ENCODE data around the gene FSIP1.

Gene FSIP1

DNA sequence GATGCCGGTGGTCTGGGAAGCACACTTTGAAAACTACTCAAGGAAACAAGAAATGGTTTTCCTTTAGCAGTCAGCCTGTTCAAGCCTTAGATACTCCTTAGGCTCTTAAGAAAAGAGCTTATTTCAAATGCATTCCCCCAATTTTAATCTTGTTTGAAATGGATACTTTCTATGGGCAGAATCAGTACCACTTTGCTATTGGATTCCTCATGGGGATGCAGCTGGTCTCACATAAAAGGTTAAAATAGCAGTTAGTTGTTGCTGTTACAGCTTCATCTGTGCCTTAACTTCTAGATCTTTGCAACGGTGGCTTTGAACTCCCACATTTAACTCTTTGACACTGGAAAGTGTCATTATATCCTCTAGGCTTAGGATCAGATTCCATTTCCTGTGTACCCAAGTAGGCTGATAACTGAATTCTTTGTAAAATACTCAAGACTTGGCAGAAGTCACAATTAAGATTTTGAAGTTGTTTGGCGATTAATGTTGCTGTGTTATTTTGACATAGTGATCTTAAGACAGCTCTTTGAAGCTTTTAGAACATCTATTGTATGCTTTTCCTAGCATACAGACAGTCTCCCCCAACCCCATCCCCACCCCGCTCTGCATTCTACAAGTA lies 199.6 kb downstream of the FSIP1 start:
- DNase-seq: no peak

DNA sequence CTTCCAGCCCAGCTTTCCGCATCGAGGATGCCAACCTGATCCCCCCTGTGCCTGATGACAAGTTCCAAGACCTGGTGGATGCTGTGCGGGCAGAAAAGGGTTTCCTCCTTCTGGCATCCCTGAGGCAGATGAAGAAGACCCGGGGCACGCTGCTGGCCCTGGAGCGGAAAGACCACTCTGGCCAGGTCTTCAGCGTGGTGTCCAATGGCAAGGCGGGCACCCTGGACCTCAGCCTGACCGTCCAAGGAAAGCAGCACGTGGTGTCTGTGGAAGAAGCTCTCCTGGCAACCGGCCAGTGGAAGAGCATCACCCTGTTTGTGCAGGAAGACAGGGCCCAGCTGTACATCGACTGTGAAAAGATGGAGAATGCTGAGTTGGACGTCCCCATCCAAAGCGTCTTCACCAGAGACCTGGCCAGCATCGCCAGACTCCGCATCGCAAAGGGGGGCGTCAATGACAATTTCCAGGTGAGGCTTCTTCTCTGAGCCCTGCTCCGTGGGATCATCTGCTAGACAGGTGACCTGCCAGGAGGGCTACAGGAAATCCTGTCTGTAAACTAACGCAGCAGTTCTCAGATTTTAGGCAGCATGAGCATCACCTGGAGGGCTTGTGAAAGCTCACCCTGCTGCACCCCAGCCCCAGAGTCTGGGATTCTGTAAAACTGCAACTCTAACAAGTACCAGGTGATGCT lies 200.2 kb downstream of the FSIP1 start:
- in situ Hi-C loops (cut with MboI; ENCODE audit: low pct_unique_long_range_greater_than_20kb, low sequenced_read_pairs): loop anchor here (25.0 kb wide), 1 partner anchor 270 kb away; no protein-coding TSS in a partner anchor
- DNase-seq: no peak

More for the DNA sequence above, 199.6 kb downstream of the FSIP1 start:
- in situ Hi-C loops (cut with MboI; ENCODE audit: low pct_unique_long_range_greater_than_20kb, low sequenced_read_pairs): loop anchor here (25.0 kb wide), 1 partner anchor 271 kb away; no protein-coding TSS in a partner anchor

DNA sequence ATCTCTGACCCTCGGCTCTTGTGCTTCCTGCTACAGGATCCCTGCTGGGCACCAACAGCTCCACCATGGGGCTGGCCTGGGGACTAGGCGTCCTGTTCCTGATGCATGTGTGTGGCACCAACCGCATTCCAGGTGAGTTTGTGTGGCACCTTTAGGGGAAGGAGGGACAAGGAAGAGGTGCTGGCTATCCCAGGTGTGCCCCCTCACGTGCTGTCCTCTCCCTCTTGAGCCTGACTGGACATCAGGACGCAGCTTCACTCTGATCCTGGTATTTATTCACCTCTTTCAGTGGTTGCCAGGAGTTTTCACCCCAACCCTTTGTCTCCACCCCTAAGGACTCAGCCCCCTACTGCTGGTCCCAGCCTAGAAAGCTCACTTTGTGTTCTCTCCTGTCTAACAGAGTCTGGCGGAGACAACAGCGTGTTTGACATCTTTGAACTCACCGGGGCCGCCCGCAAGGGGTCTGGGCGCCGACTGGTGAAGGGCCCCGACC lies 200.8 kb downstream of the FSIP1 start:
- no peak for DNase-seq
- in situ Hi-C loops (cut with MboI; ENCODE audit: low pct_unique_long_range_greater_than_20kb, low sequenced_read_pairs): loop anchor here (25.0 kb wide), 1 partner anchor 270 kb away; no protein-coding TSS in a partner anchor

DNA sequence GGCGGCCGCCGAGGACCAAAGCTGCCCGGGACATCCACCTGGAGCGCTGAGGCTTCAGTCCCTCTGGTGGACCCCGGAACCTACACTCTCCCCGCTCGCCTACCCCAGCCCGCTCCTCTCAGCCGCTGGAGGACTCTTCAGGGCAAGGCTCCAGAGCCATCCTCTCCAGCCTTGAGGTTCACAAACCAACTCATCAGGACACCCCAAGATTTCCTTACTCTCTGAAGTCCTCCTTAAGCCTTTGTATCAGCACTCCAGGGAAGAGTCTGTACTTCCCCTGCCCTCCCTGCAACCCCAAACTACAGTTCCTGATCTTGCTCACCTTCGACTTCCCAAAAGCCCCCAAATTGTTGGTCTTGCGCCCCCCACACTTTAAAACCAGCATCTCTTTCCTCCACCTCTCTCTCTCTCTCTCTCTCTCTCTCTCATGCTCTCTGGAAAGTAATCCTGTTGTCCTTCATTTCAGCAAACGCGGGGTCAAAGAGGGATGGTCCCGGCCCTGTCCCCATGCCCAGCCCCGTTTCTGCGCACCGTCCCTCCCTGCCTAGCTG lies 201.3 kb downstream of the FSIP1 start:
- DNase-seq: no peak

DNA sequence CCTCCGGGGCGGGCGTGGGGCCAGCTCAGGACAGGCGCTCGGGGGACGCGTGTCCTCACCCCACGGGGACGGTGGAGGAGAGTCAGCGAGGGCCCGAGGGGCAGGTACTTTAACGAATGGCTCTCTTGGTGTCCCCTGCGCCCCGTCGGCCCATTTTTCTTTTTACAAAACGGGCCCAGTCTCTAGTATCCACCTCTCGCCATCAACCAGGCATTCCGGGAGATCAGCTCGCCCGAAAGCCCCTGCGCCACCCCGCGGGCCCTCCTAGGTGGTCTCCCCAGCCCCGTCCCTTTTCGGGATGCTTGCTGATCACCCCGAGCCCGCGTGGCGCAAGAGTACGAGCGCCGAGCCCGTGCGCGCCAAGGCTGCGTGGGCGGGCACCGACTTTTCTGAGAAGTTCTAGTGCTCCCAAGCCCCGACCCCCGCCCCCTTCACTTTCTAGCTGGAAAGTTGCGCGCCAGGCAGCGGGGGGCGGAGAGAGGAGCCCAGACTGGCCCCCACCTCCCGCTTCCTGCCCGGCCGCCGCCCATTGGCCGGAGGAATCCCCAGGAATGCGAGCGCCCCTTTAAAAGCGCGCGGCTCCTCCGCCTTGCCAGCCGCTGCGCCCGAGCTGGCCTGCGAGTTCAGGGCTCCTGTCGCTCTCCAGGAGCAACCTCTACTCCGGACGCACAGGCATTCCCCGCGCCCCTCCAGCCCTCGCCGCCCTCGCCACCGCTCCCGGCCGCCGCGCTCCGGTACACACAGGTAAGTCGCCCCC lies 202.0 kb downstream of the FSIP1 start, which contains the start of gene THBS1:
TSS of gene THBS1 (plus strand) at position 595 of the 757 bp plus-strand sequence. CDS start 779 bp downstream, outside the sequence.
- in situ Hi-C loops (cut with MboI; ENCODE audit: low pct_unique_long_range_greater_than_20kb, low sequenced_read_pairs): loop anchor here (25.0 kb wide), 1 partner anchor 268 kb away; no protein-coding TSS in a partner anchor
- no peak for DNase-seq

More for the DNA sequence above, 201.3 kb downstream of the FSIP1 start:
- in situ Hi-C loops (cut with MboI; ENCODE audit: low pct_unique_long_range_greater_than_20kb, low sequenced_read_pairs): loop anchor here (25.0 kb wide), 1 partner anchor 269 kb away; no protein-coding TSS in a partner anchor

DNA sequence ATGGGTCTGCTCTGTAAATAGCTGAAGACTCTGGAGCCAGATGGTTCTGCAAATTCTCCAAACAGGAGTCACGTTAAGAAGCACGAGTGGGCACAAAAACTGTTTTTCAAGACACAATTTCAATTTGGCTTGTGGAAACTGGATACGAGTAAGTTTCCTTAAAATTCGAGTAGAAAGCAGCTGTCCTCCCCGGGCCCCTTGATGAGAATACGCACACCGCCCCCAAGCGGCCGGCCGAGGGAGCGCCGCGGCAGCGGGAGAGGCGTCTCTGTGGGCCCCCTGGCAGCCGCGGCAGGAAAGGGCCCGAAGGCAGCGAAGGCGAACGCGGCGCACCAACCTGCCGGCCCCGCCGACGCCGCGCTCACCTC lies 202.5 kb downstream of the FSIP1 start:
- DNase-seq: peak; percentile 92
- in situ Hi-C loops (cut with MboI; ENCODE audit: low pct_unique_long_range_greater_than_20kb, low sequenced_read_pairs): loop anchor here (25.0 kb wide), 1 partner anchor 268 kb away; no protein-coding TSS in a partner anchor

DNA sequence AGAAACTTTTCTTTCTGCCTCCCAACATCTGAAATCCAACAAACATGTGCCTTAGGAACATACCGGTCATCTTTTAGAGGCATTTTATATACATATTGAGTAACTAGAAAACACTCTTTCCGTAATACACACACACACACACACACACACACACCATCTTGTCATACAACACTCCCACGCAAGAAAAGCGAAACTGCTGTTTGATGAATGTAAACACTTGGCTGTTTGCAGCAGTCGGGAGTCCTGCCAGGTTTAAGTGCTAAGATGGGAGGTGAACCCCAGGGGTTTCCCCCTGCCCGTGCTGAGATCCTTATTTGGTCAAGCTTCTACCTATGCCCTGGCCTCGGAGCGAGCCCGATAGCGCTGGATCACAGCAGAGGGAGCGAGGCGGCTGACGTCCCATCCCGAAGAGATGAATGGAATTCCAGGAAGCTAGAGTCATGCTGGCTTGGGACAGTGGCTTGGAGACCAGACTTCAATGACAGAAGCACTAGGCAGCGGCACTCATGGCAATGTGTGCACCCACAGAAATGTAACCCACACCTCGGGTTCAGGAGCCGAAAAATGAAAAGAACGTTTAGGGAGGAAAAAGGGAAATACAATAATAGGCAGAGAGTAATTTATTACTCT lies 203.0 kb downstream of the FSIP1 start:
- no peak for DNase-seq
- in situ Hi-C loops (cut with MboI; ENCODE audit: low pct_unique_long_range_greater_than_20kb, low sequenced_read_pairs): loop anchor here (25.0 kb wide), 1 partner anchor 267 kb away; no protein-coding TSS in a partner anchor

DNA sequence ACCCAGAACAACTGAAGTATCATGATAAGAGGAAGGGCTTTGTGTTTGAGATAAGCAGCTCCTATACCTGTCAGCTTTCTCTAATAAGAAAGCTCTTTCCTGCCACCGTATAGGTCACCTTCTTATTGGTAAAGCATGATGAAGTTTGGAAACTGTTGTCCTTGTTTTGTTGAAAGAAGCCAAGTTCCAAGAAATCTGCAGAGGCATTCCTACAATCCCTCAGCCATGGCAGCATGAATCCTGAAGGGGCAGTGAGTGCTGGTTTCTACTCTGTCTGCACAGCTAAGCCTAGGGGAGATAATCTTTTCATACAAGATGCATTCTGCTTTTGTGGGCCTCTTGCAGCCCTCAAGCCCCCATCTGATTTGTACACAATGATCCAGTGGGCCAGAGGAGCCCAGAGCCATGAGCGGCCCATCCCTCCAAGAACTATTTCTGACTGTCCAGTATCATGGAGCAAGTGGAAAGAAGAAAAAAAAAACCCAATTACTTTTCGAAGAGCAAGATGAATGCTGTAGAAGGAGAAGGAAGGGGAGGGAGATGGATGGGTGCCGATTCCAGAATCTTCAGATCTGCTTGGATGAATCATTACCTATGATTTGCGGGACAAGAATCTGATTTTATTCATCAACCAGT lies 203.7 kb downstream of the FSIP1 start:
- in situ Hi-C loops (cut with MboI; ENCODE audit: low pct_unique_long_range_greater_than_20kb, low sequenced_read_pairs): loop anchor here (25.0 kb wide), 1 partner anchor 267 kb away; no protein-coding TSS in a partner anchor
- no peak for DNase-seq

DNA sequence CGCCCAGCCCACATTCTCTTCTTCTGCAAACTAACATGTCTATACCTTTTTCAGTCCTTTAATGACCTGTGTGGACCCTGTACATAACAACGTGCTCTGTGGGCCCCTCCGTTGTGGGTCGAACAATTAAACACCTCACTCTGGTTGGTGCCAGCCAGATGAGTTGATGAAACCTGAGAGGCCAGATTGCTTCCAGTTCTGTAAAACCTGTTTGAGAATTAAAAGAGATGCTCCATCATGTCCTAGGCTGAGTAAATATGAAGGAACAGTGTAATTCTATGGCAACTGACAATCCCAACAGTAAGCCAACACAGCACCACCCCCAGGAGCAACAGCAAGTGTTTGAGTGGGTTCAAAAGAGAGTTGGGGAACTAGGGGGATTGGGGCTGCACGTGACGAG lies 207.5 kb downstream of the FSIP1 start:
- in situ Hi-C loops (cut with MboI; ENCODE audit: low pct_unique_long_range_greater_than_20kb, low sequenced_read_pairs): loop anchor here (25.0 kb wide), 1 partner anchor 263 kb away; no protein-coding TSS in a partner anchor
- no peak for DNase-seq

DNA sequence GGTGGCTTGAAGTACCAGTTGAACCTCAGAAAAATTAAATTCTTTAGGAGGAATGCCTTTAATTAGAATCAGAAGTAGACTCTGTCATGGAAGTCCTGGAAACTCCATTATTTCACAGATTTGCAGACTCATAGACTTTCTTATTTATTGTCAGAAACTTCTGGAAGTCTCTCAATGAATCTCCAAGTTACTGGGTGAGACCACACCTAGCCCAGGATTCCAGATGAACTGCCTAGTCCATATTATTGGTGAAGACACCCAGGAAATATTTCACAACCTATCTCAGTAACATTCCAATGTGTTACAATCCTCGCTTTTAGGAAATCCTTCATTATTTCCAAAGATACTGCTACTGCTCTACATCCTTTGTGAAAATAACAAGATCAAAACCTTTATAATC lies 208.2 kb downstream of the FSIP1 start:
- DNase-seq: no peak
- in situ Hi-C loops (cut with MboI; ENCODE audit: low pct_unique_long_range_greater_than_20kb, low sequenced_read_pairs): no loop called here

DNA sequence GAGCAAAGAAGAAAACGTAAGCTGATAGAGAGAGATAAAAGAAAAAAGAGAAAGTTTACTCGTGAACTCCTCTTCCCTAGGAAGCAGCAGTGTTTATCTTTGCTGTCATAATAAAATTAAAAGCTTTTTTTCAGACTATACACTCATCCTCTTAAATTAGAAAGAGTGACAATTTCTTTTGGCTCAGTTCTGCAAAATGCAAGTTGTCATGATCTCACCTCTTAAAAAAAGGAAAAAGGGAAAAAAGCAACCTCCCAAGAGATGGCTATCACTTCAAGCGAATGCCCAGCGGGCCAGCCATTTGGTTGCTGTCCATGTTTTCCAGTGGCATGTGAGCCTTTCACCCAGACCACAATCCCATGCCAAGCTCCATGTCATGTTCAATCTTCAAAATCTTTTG lies 208.8 kb downstream of the FSIP1 start:
- in situ Hi-C loops (cut with MboI; ENCODE audit: low pct_unique_long_range_greater_than_20kb, low sequenced_read_pairs): no loop called here
- no peak for DNase-seq

DNA sequence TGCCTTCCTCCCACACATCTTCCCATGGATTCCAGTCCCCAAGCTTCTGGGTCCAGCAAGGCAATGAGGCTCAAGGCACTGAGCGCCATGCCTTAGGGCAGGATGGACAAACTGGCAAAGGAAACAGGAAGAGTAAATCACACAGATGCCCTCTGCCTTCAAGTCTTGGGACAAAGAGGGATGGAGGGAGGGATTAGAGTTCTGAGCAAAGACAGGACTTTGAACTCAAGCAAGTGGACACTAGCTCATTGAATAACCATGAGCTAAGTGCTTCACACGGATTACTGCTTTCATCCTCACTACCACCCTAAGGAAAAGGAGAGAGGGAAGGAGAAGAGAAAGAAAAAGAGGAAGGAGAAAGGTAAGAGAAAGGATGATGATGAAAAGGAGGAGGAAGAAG lies 209.4 kb downstream of the FSIP1 start:
- in situ Hi-C loops (cut with MboI; ENCODE audit: low pct_unique_long_range_greater_than_20kb, low sequenced_read_pairs): no loop called here
- DNase-seq: no peak

DNA sequence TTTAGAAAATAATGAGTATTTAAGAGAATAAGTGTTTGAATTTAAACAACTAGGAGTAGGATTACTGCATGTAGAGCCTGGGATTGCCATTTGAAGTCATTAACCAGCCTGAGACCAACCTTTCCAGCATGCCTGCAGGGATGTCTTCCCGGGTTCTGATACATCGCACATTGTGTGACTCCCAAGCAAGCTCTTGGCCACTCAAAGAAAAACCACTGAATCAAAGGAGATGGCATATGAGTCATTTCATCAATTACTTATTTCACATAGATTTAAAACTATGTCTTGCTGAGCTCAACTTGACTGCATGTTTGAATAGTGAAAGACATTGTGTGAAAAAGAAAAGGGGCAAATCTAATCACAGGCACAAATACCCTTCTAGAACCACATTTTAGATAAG lies 216.8 kb downstream of the FSIP1 start:
- in situ Hi-C loops (cut with MboI; ENCODE audit: low pct_unique_long_range_greater_than_20kb, low sequenced_read_pairs): no loop called here
- DNase-seq: no peak

DNA sequence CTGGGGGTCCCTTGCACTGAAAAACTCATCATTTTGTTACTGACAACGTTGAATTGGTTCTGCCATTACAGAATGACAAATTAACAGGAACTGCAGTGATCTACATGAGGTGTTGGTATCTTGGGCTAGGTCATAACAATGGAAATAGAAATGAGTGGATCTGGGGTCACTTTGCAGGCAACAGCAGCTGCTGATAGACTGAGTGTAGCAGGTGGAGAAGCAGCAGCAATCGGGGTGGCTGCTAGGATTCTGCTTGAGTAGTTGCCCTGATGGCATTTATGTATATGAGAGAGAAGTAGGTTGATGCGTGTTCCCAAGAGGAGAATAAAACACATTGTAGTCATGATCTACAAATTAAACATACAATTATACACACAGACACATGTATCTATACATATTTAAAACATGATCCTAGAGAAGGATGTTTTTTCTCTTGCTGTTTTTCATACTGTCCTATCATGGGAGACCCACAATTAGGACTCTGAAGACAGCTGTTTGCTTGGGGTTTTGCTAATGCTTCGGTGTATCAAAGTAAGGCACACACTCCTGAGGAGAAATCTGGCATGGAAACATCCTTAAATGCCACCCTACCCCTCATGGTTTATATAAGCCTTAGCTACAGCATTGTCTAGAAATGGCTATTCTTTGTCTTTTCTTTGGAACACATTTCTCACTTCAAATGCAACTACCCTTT lies 217.5 kb downstream of the FSIP1 start:
- no peak for DNase-seq
- in situ Hi-C loops (cut with MboI; ENCODE audit: low pct_unique_long_range_greater_than_20kb, low sequenced_read_pairs): no loop called here

DNA sequence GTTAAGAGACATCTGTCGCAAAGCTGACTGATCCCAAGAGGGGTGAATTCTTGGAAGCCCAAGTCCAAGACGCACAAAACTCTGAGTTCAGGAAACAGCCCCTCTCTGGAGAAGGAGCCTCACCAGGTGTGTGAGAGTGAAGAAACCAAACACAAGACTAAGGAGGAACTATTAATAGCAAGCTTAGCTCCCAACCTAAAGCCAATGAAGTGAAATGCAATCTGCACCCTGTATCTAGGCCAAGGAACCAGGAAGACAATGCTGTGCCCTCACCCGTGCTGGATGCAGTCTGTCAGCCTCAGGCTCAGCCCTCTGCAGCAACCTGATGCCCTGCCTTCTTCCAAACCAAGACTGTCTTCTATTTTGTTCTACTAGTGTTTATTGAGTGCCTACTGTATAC lies 224.2 kb downstream of the FSIP1 start:
- in situ Hi-C loops (cut with MboI; ENCODE audit: low pct_unique_long_range_greater_than_20kb, low sequenced_read_pairs): no loop called here
- DNase-seq: no peak

DNA sequence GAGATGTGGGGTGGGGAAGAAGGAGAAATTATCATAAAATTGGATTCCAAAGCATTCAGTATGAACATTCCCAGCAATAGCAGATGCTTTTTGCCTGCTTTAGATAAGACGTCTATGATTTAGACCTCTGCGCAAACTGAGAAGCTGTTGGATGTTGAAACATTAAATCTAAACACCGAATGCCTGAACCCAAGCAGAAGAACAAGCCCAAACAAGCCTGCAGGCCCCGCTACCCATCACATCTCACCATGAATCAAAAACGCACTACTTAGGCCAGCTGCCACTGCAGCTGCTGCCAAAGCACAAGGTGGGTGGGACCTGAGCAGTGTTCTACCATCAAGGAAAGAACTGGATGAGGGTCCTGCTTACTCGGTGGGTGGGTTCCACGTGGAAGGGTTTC lies 226.2 kb downstream of the FSIP1 start:
- no peak for DNase-seq
- in situ Hi-C loops (cut with MboI; ENCODE audit: low pct_unique_long_range_greater_than_20kb, low sequenced_read_pairs): no loop called here

DNA sequence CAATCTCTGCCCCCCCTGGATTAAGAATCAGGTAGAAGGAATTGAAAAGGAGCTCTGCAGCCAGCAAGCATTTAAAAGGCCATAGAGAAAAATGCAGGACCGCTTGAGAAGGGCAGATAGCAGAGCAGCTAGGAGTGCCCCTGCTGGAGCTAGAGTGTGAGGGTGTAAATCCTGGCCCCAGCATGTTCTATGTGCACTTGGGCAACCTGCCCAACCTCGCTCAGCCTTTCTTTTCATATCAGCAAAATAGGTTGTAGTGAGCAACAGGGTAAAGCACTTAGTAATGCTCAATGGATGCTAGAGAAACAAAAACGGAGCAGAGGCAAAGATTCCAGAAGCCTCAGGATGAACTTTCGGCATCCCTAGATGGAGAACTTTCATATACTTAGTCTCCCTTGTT lies 226.8 kb downstream of the FSIP1 start:
- in situ Hi-C loops (cut with MboI; ENCODE audit: low pct_unique_long_range_greater_than_20kb, low sequenced_read_pairs): no loop called here

More for the DNA sequence above, 226.8 kb downstream of the FSIP1 start:
- DNase-seq: no peak
